GM18873 (cell line): ENCODE measurements around the gene S100A6.
"Not testable (repeated sequence)": the region's sequence is repeated elsewhere in the genome, so short reads cannot be mapped to it uniquely, and the experiment has no call there.

Experiments
- ATAC-seq: cut with Tn5 transposase; IDR thresholded peaks from one replicate; pipeline ENCODE4 v1.9.1; 2021; ENCODE audit warnings: mild to moderate bottlenecking, moderate library complexity, moderate number of reproducible peaks; ENCODE audit not compliant: unreplicated experiment, low FRiP score

Gene S100A6

GRCh38 chr1:153535242-153536011 is at the start of gene S100A6:
Gene S100A6 (minus strand): TSS chr1:153535991. CDS start chr1:153535339, 652 bp downstream.
- no peak for ATAC-seq

- no peak for ATAC-seq
These were observed 49.2 kb upstream of the S100A6 start for GRCh38 chr1:153585006-153585405.

GRCh38 chr1:153583976-153584375 is 48.2 kb upstream of the S100A6 start:
- ATAC-seq: no peak

GRCh38 chr1:153583514-153583913 is 47.7 kb upstream of the S100A6 start:
- not testable (repeated sequence) for ATAC-seq

GRCh38 chr1:153582836-153583235 is 47.0 kb upstream of the S100A6 start:
- not testable (repeated sequence) for ATAC-seq

GRCh38 chr1:153578936-153579335 is 43.1 kb upstream of the S100A6 start:
- ATAC-seq: no peak

GRCh38 chr1:153578490-153578889 is 42.7 kb upstream of the S100A6 start:
- no peak for ATAC-seq

GRCh38 chr1:153577624-153578051 is 41.8 kb upstream of the S100A6 start:
- ATAC-seq: no peak

GRCh38 chr1:153577138-153577537 is 41.3 kb upstream of the S100A6 start:
- ATAC-seq: no peak

GRCh38 chr1:153575497-153575896 is 39.7 kb upstream of the S100A6 start:
- not testable (repeated sequence) for ATAC-seq

GRCh38 chr1:153575081-153575491 is 39.3 kb upstream of the S100A6 start:
- not testable (repeated sequence) for ATAC-seq

GRCh38 chr1:153573351-153573750 is 37.6 kb upstream of the S100A6 start:
- no peak for ATAC-seq

GRCh38 chr1:153572569-153573015 is 36.8 kb upstream of the S100A6 start:
- ATAC-seq: no peak

GRCh38 chr1:153571706-153572105 is 35.9 kb upstream of the S100A6 start:
- no peak for ATAC-seq

GRCh38 chr1:153570874-153571273 is 35.1 kb upstream of the S100A6 start:
- no peak for ATAC-seq

- no peak for ATAC-seq
These were observed 33.7 kb upstream of the S100A6 start for GRCh38 chr1:153569465-153569864.

- no peak for ATAC-seq
These were observed 32.7 kb upstream of the S100A6 start for GRCh38 chr1:153568367-153569099.

- ATAC-seq: no peak
These were observed 32.0 kb upstream of the S100A6 start for GRCh38 chr1:153567621-153568366.

GRCh38 chr1:153566414-153567371 is 30.9 kb upstream of the S100A6 start:
- ATAC-seq: no peak
